CD14-positive monocyte (primary cell): ENCODE results near the gene TECTB. TPM values are rescaled to one million over a fixed set of nuclear protein-coding genes. Genes with fewer than 3 reads are reported as not detected.

Source experiments
- DNase-seq, 3 donors: peaks; one replicate each; pipeline ENCODE4 v3.0.0-alpha.2; 2011 to 2022
- H2AFZ ChIP-seq: 2 replicates; pipeline ENCODE4 v1.6.0; 2012; ENCODE audit warnings: mild to moderate bottlenecking, low read depth, low read length, inconsistent platforms; ENCODE audit not compliant: insufficient read depth, poor library complexity, severe bottlenecking
- H3K27ac ChIP-seq, 2 donors: 1 replicate in 1 of 2; 2 replicates in 1 of 2; pipeline ENCODE4 v1.5.1; 2012 to 2013; ENCODE audit warnings: low read length in 2 of 2, control low read depth in 1 of 2, inconsistent platforms in 1 of 2, low read depth in 1 of 2, mild to moderate bottlenecking in 1 of 2
- H3K27me3 ChIP-seq, 2 donors: one replicate each; pipeline versions ENCODE4 v1.6.0 to v1.6.1; 2011 to 2013; ENCODE audit warnings: low read length in 2 of 2; ENCODE audit not compliant: control insufficient read depth in 2 of 2, insufficient read depth in 2 of 2
- H3K36me3 ChIP-seq, 2 donors: replicated peaks in 1 of 2; 1 replicate in 1 of 2; 2 replicates in 1 of 2; pipeline versions ENCODE4 v1.5.1 to v1.6.1; 2012 to 2013; ENCODE audit warnings: low read length in 2 of 2, control low read depth in 1 of 2, inconsistent platforms in 1 of 2, mild to moderate bottlenecking in 1 of 2; ENCODE audit not compliant: insufficient read depth in 2 of 2, control insufficient read depth in 1 of 2
- H3K4me1 ChIP-seq, 2 donors: 1 replicate in 1 of 2; 2 replicates in 1 of 2; pipeline versions ENCODE4 v1.5.1 to v1.6.1; 2012 to 2013; ENCODE audit warnings: low read length in 2 of 2, control low read depth in 1 of 2, inconsistent platforms in 1 of 2, mild to moderate bottlenecking in 1 of 2, moderate library complexity in 1 of 2; ENCODE audit not compliant: insufficient read depth in 2 of 2, control insufficient read depth in 1 of 2
- H3K4me2 ChIP-seq: replicated peaks from 2 replicates; pipeline ENCODE3; 2012; ENCODE audit warnings: low read length, moderate library complexity, mild to moderate bottlenecking; ENCODE audit not compliant: poor library complexity, severe bottlenecking; ENCODE audit errors: extremely low read depth
- H3K4me3 ChIP-seq, 3 experiments: fragments of 200-600 bp in 1 of 3; sonication (generic) in 1 of 3; replicated peaks in 1 of 3; 1 replicate in 2 of 3; 2 replicates in 1 of 3; pipeline ENCODE4 v1.5.1; 2011 to 2013; ENCODE audit warnings: low read length in 3 of 3, mild to moderate bottlenecking in 3 of 3, control low read depth in 2 of 3, low read depth in 2 of 3, inconsistent platforms in 1 of 3, moderate library complexity in 1 of 3
- H3K79me2 ChIP-seq: 2 replicates; pipeline ENCODE4 v1.6.0; 2012; ENCODE audit warnings: mild to moderate bottlenecking, control low read depth, inconsistent platforms, low read length, moderate library complexity; ENCODE audit not compliant: insufficient read depth
- H3K9ac ChIP-seq: 2 replicates; pipeline ENCODE4 v1.6.0; 2017; ENCODE audit warnings: low read length, mild to moderate bottlenecking; ENCODE audit not compliant: insufficient read depth, poor library complexity, severe bottlenecking
- H3K9me3 ChIP-seq, 2 donors: replicated peaks in 1 of 2; 1 replicate in 1 of 2; 2 replicates in 1 of 2; pipeline versions ENCODE4 v1.5.1 to v1.6.1; 2012 to 2013; ENCODE audit warnings: low read length in 2 of 2, control low read depth in 1 of 2; ENCODE audit not compliant: control insufficient read depth in 1 of 2, insufficient read depth in 1 of 2
- H4K20me1 ChIP-seq: 2 replicates; pipeline ENCODE4 v1.6.0; 2012; ENCODE audit warnings: mild to moderate bottlenecking, low read length, control low read depth, moderate library complexity; ENCODE audit not compliant: insufficient read depth
- H3K27ac Mint-ChIP-seq, 7 donors: one replicate each; pipeline ENCODE4 v1.8.0; 2020; ENCODE audit warnings: mild to moderate bottlenecking in 7 of 7, mixed read lengths in 7 of 7, moderate library complexity in 6 of 7, inconsistent platforms in 2 of 7
- H3K27me3 Mint-ChIP-seq, 3 donors: one replicate each; pipeline ENCODE4 v1.8.0; 2021 to 2022; ENCODE audit warnings: low read depth in 3 of 3, mild to moderate bottlenecking in 3 of 3, mixed read lengths in 3 of 3, moderate library complexity in 3 of 3, inconsistent platforms in 1 of 3
- H3K36me3 Mint-ChIP-seq, 2 donors: one replicate each; pipeline ENCODE4 v1.8.0; 2020; ENCODE audit warnings: mixed read lengths in 2 of 2, inconsistent platforms in 1 of 2, mild to moderate bottlenecking in 1 of 2
- H3K4me1 Mint-ChIP-seq: one replicate; pipeline ENCODE4 v1.8.0; 2020; ENCODE audit warnings: mild to moderate bottlenecking, mixed read lengths
- H3K4me3 Mint-ChIP-seq, 2 donors: one replicate each; pipeline ENCODE4 v1.8.0; 2020; ENCODE audit warnings: mild to moderate bottlenecking in 2 of 2, mixed read lengths in 2 of 2, moderate library complexity in 1 of 2
- H3K9me3 Mint-ChIP-seq, 7 donors: one replicate each; pipeline ENCODE4 v1.8.0; 2020 to 2022; ENCODE audit warnings: mixed read lengths in 7 of 7, mild to moderate bottlenecking in 6 of 7, moderate library complexity in 6 of 7, inconsistent platforms in 2 of 7
- CTCF ChIP-seq: fragments of 200-600 bp; IDR thresholded peaks from one replicate; pipeline ENCODE4 v1.8.0; 2022; ENCODE audit warnings: antibody characterized with exemption, mild to moderate bottlenecking
- WGBS: methylation state at CpG from one replicate; pipeline ENCODE4 v1.1.5; 2013; ENCODE audit warnings: missing lambda C conversion rate; ENCODE audit not compliant: insufficient coverage; 5-methylcytosine and 5-hydroxymethylcytosine counted together
- intact Hi-C, 2 donors: fragments of 100-400 bp; cut with micrococcal nuclease; formaldehyde crosslinking; loops; one replicate each; pipeline versions ENCODE4 v1.15.0 to v1.15.1; 2023
- polyA plus RNA-seq, 3 donors: library from polyadenylated mRNA; depleted of rRNA in 1 of 3; unstranded in 2 of 3; stranded (reverse) in 1 of 3; fragments of 300-500 nt in 2 of 3; fragments of >200 nt in 1 of 3; fragmentation: Illumina TruSeq in 2 of 3; gene quantifications; 1 replicate in 2 of 3; 2 replicates in 1 of 3; pipeline ENCODE4 v1.2.3, GENCODE V29; 2012 to 2021

The TECTB gene
- polyA plus RNA-seq, 3 donors = not detected

GRCh38 chr10:112260831-112261230 lies 22.4 kb upstream of the TECTB start:
- intact Hi-C loops = no loop called here
- no peaks in the 10 kb centered on the region for H3K36me3 Mint-ChIP-seq
- no peak overlapping the region for H3K4me2 ChIP-seq
- no peaks in the 10 kb centered on the region for H3K36me3 ChIP-seq
- no peak overlapping the region for H3K4me3 Mint-ChIP-seq
- no peaks in the 10 kb centered on the region for H3K79me2 ChIP-seq
- H3K4me1 ChIP-seq = no peaks in the 10 kb centered on the region
- WGBS = no CpG with 5 or more reads among the region's 5 CpGs
- H3K27ac ChIP-seq = no peak overlapping the region
- no peak for DNase-seq
- H3K9me3 ChIP-seq = no peaks in the 10 kb centered on the region
- no peaks in the 10 kb centered on the region for H3K4me1 Mint-ChIP-seq
- H3K27me3 ChIP-seq = peaks cover 0 to 16% of the 10 kb centered on the region in 2 donors
- H3K9me3 Mint-ChIP-seq = peaks cover 0 to 3% (median 1%) of the 10 kb centered on the region in 7 donors
- H3K9ac ChIP-seq = no peak overlapping the region
- H3K4me3 ChIP-seq = no peak overlapping the region
- no peak overlapping the region for H2AFZ ChIP-seq
- H4K20me1 ChIP-seq = no peaks in the 10 kb centered on the region
- no peak overlapping the region for H3K27ac Mint-ChIP-seq
- peaks cover 14 to 19% (median 19%) of the 10 kb centered on the region in 3 donors for H3K27me3 Mint-ChIP-seq
- TF ChIP-seq CTCF = no peak

- Histone ChIP-seq H3K9ac (no peak overlapping the region), H2AFZ (no peak overlapping the region), H4K20me1 (no peaks in the 10 kb centered on the region), H3K27ac (no peak overlapping the region), H3K4me3 (no peak overlapping the region), H3K4me1 (no peaks in the 10 kb centered on the region), H3K27me3 (peaks cover 0 to 16% of the 10 kb centered on the region in 2 donors), H3K4me2 (no peak overlapping the region), H3K79me2 (no peaks in the 10 kb centered on the region), H3K9me3 (no peaks in the 10 kb centered on the region), H3K36me3 (no peaks in the 10 kb centered on the region)
- H3K4me3 Mint-ChIP-seq = no peak overlapping the region
- peaks cover 16 to 21% (median 19%) of the 10 kb centered on the region in 3 donors for H3K27me3 Mint-ChIP-seq
- 80% methylated on average over 4 of the region's 4 CpGs for WGBS
- TF ChIP-seq CTCF = no peak
- no peaks in the 10 kb centered on the region for H3K4me1 Mint-ChIP-seq
- H3K27ac Mint-ChIP-seq = no peak overlapping the region
- H3K9me3 Mint-ChIP-seq = peaks cover 0 to 3% (median 1%) of the 10 kb centered on the region in 7 donors
- no peak for DNase-seq
- intact Hi-C loops = no loop called here
- no peaks in the 10 kb centered on the region for H3K36me3 Mint-ChIP-seq
Observed at GRCh38 chr10:112261281-112261822, 21.8 kb upstream of the TECTB start.
